ENCODE data around the gene CD81. TPM values are rescaled to one million over a fixed set of nuclear protein-coding genes. Genes with fewer than 3 reads are reported as not detected.

CD81 gene
- total and polyA plus RNA-seq, 10 of the 15 experiments (the other 5 are each of a cell fraction or from before 2014, with no cell fraction given): 2.0 to 145 (median 57.2) TPM

DNA sequence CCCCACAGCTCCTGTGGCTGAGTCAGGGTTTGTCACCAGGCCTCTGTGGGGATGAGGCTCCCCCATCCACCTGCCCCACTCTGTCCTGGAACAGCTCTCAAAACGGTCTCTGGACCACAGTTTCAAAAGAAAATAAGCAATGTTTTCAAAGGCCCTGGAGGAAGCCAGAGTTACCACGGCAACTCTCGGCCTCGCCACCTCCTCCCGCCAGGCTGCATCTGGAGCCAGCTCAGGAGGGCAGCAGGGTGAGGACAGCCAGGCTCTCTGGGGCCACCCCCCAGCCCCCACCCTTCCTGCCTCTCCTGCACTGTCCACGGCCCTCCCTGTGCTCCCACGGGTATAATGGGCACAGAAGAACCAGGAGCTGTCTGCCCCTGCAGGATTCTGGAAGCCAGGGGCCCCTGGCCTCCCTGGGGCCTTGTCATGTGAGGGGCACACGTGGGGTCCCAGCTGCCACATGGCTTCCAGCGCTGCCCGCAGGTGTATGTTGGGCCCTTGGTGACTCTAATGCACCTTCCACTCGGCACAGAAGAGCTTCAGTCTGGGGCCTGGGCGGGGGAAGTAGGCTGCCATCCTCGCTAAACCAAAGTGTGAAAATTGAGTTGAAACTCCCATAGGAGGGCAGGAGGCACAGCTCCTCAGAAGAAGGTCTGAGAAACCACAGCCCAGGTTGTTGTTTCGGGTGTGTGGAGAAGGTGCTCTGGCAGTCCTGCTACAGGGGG, 10.3 kb downstream of the CD81 start (continued):
- peak; percentile 88 for TF ChIP-seq RAD51 (IDR thresholded peaks at IDR 0.05)
- no peak for TF ChIP-seq CREM (IDR thresholded peaks at IDR 0.05; ENCODE audit: low read depth)
- peak in 1 of 2 experiments; percentile 37; a peak in 2 of 4 replicates for TF ChIP-seq IKZF2 (IDR thresholded peaks at IDR 0.05)
- TF ChIP-seq YBX1 (IDR thresholded peaks at IDR 0.05): no peak
- TF ChIP-seq, protein P1, sequence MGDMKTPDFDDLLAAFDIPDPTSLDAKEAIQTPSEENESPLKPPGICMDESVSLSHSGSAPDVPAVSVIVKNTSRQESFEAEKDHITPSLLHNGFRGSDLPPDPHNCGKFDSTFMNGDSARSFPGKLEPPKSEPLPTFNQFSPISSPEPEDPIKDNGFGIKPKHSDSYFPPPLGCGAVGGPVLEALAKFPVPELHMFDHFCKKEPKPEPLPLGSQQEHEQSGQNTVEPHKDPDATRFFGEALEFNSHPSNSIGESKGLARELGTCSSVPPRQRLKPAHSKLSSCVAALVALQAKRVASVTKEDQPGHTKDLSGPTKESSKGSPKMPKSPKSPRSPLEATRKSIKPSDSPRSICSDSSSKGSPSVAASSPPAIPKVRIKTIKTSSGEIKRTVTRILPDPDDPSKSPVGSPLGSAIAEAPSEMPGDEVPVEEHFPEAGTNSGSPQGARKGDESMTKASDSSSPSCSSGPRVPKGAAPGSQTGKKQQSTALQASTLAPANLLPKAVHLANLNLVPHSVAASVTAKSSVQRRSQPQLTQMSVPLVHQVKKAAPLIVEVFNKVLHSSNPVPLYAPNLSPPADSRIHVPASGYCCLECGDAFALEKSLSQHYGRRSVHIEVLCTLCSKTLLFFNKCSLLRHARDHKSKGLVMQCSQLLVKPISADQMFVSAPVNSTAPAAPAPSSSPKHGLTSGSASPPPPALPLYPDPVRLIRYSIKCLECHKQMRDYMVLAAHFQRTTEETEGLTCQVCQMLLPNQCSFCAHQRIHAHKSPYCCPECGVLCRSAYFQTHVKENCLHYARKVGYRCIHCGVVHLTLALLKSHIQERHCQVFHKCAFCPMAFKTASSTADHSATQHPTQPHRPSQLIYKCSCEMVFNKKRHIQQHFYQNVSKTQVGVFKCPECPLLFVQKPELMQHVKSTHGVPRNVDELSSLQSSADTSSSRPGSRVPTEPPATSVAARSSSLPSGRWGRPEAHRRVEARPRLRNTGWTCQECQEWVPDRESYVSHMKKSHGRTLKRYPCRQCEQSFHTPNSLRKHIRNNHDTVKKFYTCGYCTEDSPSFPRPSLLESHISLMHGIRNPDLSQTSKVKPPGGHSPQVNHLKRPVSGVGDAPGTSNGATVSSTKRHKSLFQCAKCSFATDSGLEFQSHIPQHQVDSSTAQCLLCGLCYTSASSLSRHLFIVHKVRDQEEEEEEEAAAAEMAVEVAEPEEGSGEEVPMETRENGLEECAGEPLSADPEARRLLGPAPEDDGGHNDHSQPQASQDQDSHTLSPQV (IDR thresholded peaks at IDR 0.05): no peak
- 0 out of 2 replicates have a peak, but pooled peaks have one; percentile 27 for TF ChIP-seq MXI1 (IDR thresholded peaks at IDR 0.05; ENCODE audit: low read depth, low read length)
- peak; percentile 14; the same call in 1 of the 2 replicates for TF ChIP-seq SIN3A (IDR thresholded peaks at IDR 0.05; ENCODE audit: low read depth, low read length)
- TF ChIP-seq, protein P2, sequence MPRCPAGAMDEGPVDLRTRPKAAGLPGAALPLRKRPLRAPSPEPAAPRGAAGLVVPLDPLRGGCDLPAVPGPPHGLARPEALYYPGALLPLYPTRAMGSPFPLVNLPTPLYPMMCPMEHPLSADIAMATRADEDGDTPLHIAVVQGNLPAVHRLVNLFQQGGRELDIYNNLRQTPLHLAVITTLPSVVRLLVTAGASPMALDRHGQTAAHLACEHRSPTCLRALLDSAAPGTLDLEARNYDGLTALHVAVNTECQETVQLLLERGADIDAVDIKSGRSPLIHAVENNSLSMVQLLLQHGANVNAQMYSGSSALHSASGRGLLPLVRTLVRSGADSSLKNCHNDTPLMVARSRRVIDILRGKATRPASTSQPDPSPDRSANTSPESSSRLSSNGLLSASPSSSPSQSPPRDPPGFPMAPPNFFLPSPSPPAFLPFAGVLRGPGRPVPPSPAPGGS (IDR thresholded peaks at IDR 0.05; ENCODE audit: borderline replicate concordance, insufficient read depth, low read depth, low read length, poor library complexity, severe bottlenecking): no peak
- no peak for TF ChIP-seq CHD1 (IDR thresholded peaks at IDR 0.05; ENCODE audit: low read depth, low read length)
- TF ChIP-seq, protein P3, sequence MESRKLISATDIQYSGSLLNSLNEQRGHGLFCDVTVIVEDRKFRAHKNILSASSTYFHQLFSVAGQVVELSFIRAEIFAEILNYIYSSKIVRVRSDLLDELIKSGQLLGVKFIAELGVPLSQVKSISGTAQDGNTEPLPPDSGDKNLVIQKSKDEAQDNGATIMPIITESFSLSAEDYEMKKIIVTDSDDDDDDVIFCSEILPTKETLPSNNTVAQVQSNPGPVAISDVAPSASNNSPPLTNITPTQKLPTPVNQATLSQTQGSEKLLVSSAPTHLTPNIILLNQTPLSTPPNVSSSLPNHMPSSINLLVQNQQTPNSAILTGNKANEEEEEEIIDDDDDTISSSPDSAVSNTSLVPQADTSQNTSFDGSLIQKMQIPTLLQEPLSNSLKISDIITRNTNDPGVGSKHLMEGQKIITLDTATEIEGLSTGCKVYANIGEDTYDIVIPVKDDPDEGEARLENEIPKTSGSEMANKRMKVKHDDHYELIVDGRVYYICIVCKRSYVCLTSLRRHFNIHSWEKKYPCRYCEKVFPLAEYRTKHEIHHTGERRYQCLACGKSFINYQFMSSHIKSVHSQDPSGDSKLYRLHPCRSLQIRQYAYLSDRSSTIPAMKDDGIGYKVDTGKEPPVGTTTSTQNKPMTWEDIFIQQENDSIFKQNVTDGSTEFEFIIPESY (IDR thresholded peaks at IDR 0.05): no peak
- peak; percentile 17; the same call in 1 of the 2 replicates for TF ChIP-seq HDGF (IDR thresholded peaks at IDR 0.05)
- no peak for TF ChIP-seq EZH2 (IDR thresholded peaks at IDR 0.05; ENCODE audit: borderline replicate concordance, control insufficient read depth, low read depth, low read length)
- TF ChIP-seq NFYA (IDR thresholded peaks at IDR 0.05; ENCODE audit: borderline replicate concordance, low read depth, low read length): no peak
- TF ChIP-seq JUNB (IDR thresholded peaks at IDR 0.05): no peak
- TF ChIP-seq, protein P4, sequence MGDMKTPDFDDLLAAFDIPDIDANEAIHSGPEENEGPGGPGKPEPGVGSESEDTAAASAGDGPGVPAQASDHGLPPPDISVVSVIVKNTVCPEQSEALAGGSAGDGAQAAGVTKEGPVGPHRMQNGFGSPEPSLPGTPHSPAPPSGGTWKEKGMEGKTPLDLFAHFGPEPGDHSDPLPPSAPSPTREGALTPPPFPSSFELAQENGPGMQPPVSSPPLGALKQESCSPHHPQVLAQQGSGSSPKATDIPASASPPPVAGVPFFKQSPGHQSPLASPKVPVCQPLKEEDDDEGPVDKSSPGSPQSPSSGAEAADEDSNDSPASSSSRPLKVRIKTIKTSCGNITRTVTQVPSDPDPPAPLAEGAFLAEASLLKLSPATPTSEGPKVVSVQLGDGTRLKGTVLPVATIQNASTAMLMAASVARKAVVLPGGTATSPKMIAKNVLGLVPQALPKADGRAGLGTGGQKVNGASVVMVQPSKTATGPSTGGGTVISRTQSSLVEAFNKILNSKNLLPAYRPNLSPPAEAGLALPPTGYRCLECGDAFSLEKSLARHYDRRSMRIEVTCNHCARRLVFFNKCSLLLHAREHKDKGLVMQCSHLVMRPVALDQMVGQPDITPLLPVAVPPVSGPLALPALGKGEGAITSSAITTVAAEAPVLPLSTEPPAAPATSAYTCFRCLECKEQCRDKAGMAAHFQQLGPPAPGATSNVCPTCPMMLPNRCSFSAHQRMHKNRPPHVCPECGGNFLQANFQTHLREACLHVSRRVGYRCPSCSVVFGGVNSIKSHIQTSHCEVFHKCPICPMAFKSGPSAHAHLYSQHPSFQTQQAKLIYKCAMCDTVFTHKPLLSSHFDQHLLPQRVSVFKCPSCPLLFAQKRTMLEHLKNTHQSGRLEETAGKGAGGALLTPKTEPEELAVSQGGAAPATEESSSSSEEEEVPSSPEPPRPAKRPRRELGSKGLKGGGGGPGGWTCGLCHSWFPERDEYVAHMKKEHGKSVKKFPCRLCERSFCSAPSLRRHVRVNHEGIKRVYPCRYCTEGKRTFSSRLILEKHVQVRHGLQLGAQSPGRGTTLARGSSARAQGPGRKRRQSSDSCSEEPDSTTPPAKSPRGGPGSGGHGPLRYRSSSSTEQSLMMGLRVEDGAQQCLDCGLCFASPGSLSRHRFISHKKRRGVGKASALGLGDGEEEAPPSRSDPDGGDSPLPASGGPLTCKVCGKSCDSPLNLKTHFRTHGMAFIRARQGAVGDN (IDR thresholded peaks at IDR 0.05): no peak
- no peak for TF ChIP-seq PAX5 (IDR thresholded peaks at IDR 0.05; ENCODE audit: borderline replicate concordance, low read depth, low read length)
- TF ChIP-seq, protein P5, sequence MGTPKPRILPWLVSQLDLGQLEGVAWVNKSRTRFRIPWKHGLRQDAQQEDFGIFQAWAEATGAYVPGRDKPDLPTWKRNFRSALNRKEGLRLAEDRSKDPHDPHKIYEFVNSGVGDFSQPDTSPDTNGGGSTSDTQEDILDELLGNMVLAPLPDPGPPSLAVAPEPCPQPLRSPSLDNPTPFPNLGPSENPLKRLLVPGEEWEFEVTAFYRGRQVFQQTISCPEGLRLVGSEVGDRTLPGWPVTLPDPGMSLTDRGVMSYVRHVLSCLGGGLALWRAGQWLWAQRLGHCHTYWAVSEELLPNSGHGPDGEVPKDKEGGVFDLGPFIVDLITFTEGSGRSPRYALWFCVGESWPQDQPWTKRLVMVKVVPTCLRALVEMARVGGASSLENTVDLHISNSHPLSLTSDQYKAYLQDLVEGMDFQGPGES (IDR thresholded peaks at IDR 0.05): no peak

All from GM12878 (cell line).